Mucosa of descending colon (tissue), 3 donors: ENCODE data around the gene TPST1. TPM values are rescaled to one million over a fixed set of nuclear protein-coding genes. Genes with fewer than 3 reads are reported as not detected.

Experiments
- ATAC-seq: fragments of 200-7000 bp; cut with Tn5 transposase; one replicate; pipeline ENCODE4 v1.9.1; 2020; ENCODE audit warnings: mild to moderate bottlenecking, moderate library complexity
- DNase-seq, 3 donors: peaks; one replicate each; pipeline ENCODE4 v3.0.0-alpha.2; 2020
- H3K36me3 ChIP-seq: fragments of 200-600 bp; one replicate; pipeline ENCODE4 v1.8.0; 2021; ENCODE audit warnings: low read depth, mild to moderate bottlenecking
- H3K4me1 ChIP-seq: fragments of 200-600 bp; one replicate; pipeline ENCODE4 v1.8.0; 2021; ENCODE audit warnings: low read depth, mild to moderate bottlenecking
- H3K4me3 ChIP-seq: fragments of 200-600 bp; one replicate; pipeline ENCODE4 v1.8.0; 2021; ENCODE audit warnings: mild to moderate bottlenecking
- H3K9me3 ChIP-seq: fragments of 200-600 bp; one replicate; pipeline ENCODE4 v1.8.0; 2021; ENCODE audit warnings: mild to moderate bottlenecking
- CTCF ChIP-seq: fragments of 200-600 bp; IDR thresholded peaks from one replicate; pipeline ENCODE4 v1.8.0; 2022; ENCODE audit warnings: antibody characterized with exemption, mild to moderate bottlenecking
- intact Hi-C, 2 donors: fragments of 100-400 bp; cut with DNase I in 1 of 2; cut with micrococcal nuclease in 1 of 2; formaldehyde crosslinking; loops; one replicate each; pipeline versions ENCODE4 v1.11.0 to v1.11.1; 2022; cut with DNase I, micrococcal nuclease
- total RNA-seq, 3 donors: library from RNA; stranded (reverse); fragmentation: NEBNext Ultra II Directional in 2 of 3; extraction: Animal tissue kit (Norgen Biotek cat#: 25700) in 2 of 3; gene quantifications; one replicate each; pipeline versions ENCODE4 v1.2.1 to v1.2.4, GENCODE V29; 2021 to 2023
- donor health status: DM: no; HTN: no; CAD: no; lungs with moderate emphysema.
- donor health status: DM: no; HTN: no; CAD: no.
- donor health status: DM: no; HTN: yes; CAD: no.

The TPST1 gene
- total RNA-seq, 3 donors from 2014 or later = 3.5 to 15.0 (median 8.5) TPM

GRCh38 chr7:66246554-66247171, 41.5 kb downstream of the TPST1 start:
- no peaks in the 10 kb centered on the region for H3K9me3 ChIP-seq
- TF ChIP-seq CTCF = no peak
- intact Hi-C loops = no loop called here
- DNase-seq (no peak), ATAC-seq (no peak)
- no peaks in the 10 kb centered on the region for H3K36me3 ChIP-seq
- H3K4me1 ChIP-seq = no peaks in the 10 kb centered on the region
- H3K4me3 ChIP-seq = no peak overlapping the region

GRCh38 chr7:66247380-66248078, 42.4 kb downstream of the TPST1 start:
- intact Hi-C loops = no loop called here
- Histone ChIP-seq H3K4me1 (no peaks in the 10 kb centered on the region), H3K9me3 (no peaks in the 10 kb centered on the region), H3K36me3 (no peaks in the 10 kb centered on the region), H3K4me3 (no peak overlapping the region)
- DNase-seq (no peak), ATAC-seq (peak; percentile 34)
- TF ChIP-seq CTCF = no peak

GRCh38 chr7:66250711-66251110, 45.6 kb downstream of the TPST1 start:
- ATAC-seq (no peak), DNase-seq (no peak)
- H3K4me3 ChIP-seq = no peak overlapping the region
- no peak for TF ChIP-seq CTCF
- H3K36me3 ChIP-seq = no peaks in the 10 kb centered on the region
- intact Hi-C loops = no loop called here
- H3K9me3 ChIP-seq = no peaks in the 10 kb centered on the region
- no peaks in the 10 kb centered on the region for H3K4me1 ChIP-seq

- no peak for DNase-seq
- intact Hi-C loops = no loop called here
- Histone ChIP-seq H3K4me3 (no peak overlapping the region), H3K36me3 (no peaks in the 10 kb centered on the region), H3K4me1 (no peaks in the 10 kb centered on the region), H3K9me3 (no peaks in the 10 kb centered on the region)
- no peak for TF ChIP-seq CTCF
- ATAC-seq = no peak
These were observed 50.5 kb downstream of the TPST1 start for GRCh38 chr7:66255534-66256100.

- Histone ChIP-seq H3K4me1 (no peaks in the 10 kb centered on the region), H3K36me3 (no peaks in the 10 kb centered on the region), H3K4me3 (no peak overlapping the region), H3K9me3 (no peaks in the 10 kb centered on the region)
- DNase-seq (no peak), ATAC-seq (no peak)
- intact Hi-C loops = no loop called here
- no peak for TF ChIP-seq CTCF
These were observed 51.1 kb downstream of the TPST1 start for GRCh38 chr7:66256281-66256680.
